Kidney (tissue), 22 donors: ENCODE results near the gene EHD1. TPM values are rescaled to one million over a fixed set of nuclear protein-coding genes. Genes with fewer than 3 reads are reported as not detected.

Experiments
- DNase-seq, 5 donors: peaks; one replicate each; pipeline ENCODE4 v3.0.0-alpha.2; 2013 to 2020
- FAIRE-seq: peaks from 2 replicates; lab custom pipeline; 2012; peaks lifted over from hg19 to GRCh38; lab: Jason Lieb, UNC
- H3K27ac ChIP-seq, 2 donors: one replicate each; pipeline ENCODE4 v1.7.0; 2013; ENCODE audit warnings: low read depth in 2 of 2, low read length in 2 of 2, inconsistent platforms in 1 of 2
- H3K27me3 ChIP-seq: one replicate; pipeline ENCODE4 v1.7.1; 2013; ENCODE audit warnings: low read length, inconsistent platforms; ENCODE audit not compliant: control insufficient read depth, insufficient read depth
- H3K36me3 ChIP-seq, 3 donors: one replicate each; pipeline versions ENCODE4 v1.7.0 to v1.7.1; 2013; ENCODE audit warnings: low read length in 3 of 3, control low read depth in 1 of 3, inconsistent platforms in 1 of 3; ENCODE audit not compliant: insufficient read depth in 3 of 3, control insufficient read depth in 2 of 3
- H3K4me1 ChIP-seq, 3 donors: one replicate each; pipeline versions ENCODE4 v1.7.0 to v1.7.1; 2013; ENCODE audit warnings: low read length in 3 of 3, inconsistent platforms in 1 of 3, low read depth in 1 of 3; ENCODE audit not compliant: control insufficient read depth in 2 of 3, insufficient read depth in 2 of 3
- H3K4me3 ChIP-seq, 3 donors: one replicate each; pipeline versions ENCODE4 v1.7.0 to v1.8.1; 2013; ENCODE audit warnings: low read length in 3 of 3, control low read depth in 1 of 3, inconsistent platforms in 1 of 3
- H3K9ac ChIP-seq, 3 donors: one replicate each; pipeline versions ENCODE4 v1.7.0 to v1.7.1; 2013; ENCODE audit warnings: low read length in 3 of 3, control low read depth in 1 of 3, inconsistent platforms in 1 of 3
- H3K9me3 ChIP-seq, 3 donors: one replicate each; pipeline versions ENCODE4 v1.7.0 to v1.7.1; 2013; ENCODE audit warnings: low read length in 3 of 3, control low read depth in 1 of 3, inconsistent platforms in 1 of 3; ENCODE audit not compliant: control insufficient read depth in 2 of 3, insufficient read depth in 1 of 3
- intact Hi-C: fragments of 100-400 bp; cut with DNase I; formaldehyde crosslinking; loops from one replicate; pipeline ENCODE4 v1.11.1; 2022
- long read RNA-seq, 10 donors: library from polyadenylated mRNA in 1 of 10; unstranded in 1 of 10; transcript quantifications; one replicate each; pipeline ENCODE4 v2.0.0 and lab custom pipeline, GENCODE V29; 2021 to 2026
- polyA plus RNA-seq: library from polyadenylated mRNA; stranded (reverse); fragments of 350-450 nt; fragmentation: Illumina TruSeq; extraction: RNeasy Lipid Tissue Mini Kit (QIAGEN cat#74804); gene quantifications from one replicate; pipeline ENCODE4 v1.2.3, GENCODE V29; 2014; ENCODE audit warnings: low read depth, low replicate concordance; ENCODE audit not compliant: insufficient read depth
- total RNA-seq: library from RNA; stranded (reverse); fragmentation: NEBNext Ultra II Directional; extraction: Animal tissue kit (Norgen Biotek cat#: 25700); gene quantifications from one replicate; pipeline ENCODE4 v1.2.1, GENCODE V29; 2021
- TF ChIP-seq, protein P1 (sequence below): IDR thresholded peaks from 3 replicates; pipeline ENCODE4 v1.5.1; 2012; ENCODE audit warnings: mild to moderate bottlenecking, moderate library complexity, borderline replicate concordance; ENCODE audit not compliant: insufficient read depth; ENCODE audit errors: extremely low read depth
- donor health status: control.
- donor health status: control.
- donor health status: control.
- donor health status: control.
- donor health status: control.
- donor health status: DM: yes; HTN: yes; CAD: no.
- donor health status: Normal renal cell carcinoma (clear cell type).

The EHD1 gene
- 76.1 TPM for total RNA-seq
- 48.9 TPM for polyA plus RNA-seq
- long read RNA-seq, donor 1, full-length matches to known transcripts: 13 of 13 reads
- long read RNA-seq, donor 1, partial matches to known transcripts: 0 of 13 reads
- long read RNA-seq, donor 1, other reads (novel, unspliced or antisense): 0 of 13 reads
- long read RNA-seq, donor 2, full-length matches to known transcripts: 13 of 13 reads
- long read RNA-seq, donor 2, partial matches to known transcripts: 0 of 13 reads
- long read RNA-seq, donor 2, other reads (novel, unspliced or antisense): 0 of 13 reads
- long read RNA-seq, donor 3, full-length matches to known transcripts: 21 of 26 reads
- long read RNA-seq, donor 3, partial matches to known transcripts: 5 of 26 reads
- long read RNA-seq, donor 3, other reads (novel, unspliced or antisense): 0 of 26 reads
- long read RNA-seq, donor 4, full-length matches to known transcripts: 9 of 9 reads
- long read RNA-seq, donor 4, partial matches to known transcripts: 0 of 9 reads
- long read RNA-seq, donor 4, other reads (novel, unspliced or antisense): 0 of 9 reads
- long read RNA-seq, donor 5: 0 reads
- long read RNA-seq, donor 6, full-length matches to known transcripts: 5 of 5 reads
- long read RNA-seq, donor 6, partial matches to known transcripts: 0 of 5 reads
- long read RNA-seq, donor 6, other reads (novel, unspliced or antisense): 0 of 5 reads
- long read RNA-seq, donor 7, full-length matches to known transcripts: 8 of 51 reads
- long read RNA-seq, donor 7, partial matches to known transcripts: 4 of 51 reads
- long read RNA-seq, donor 7, other reads (novel, unspliced or antisense): 39 of 51 reads
- long read RNA-seq, donor 8, full-length matches to known transcripts: 13 of 13 reads
- long read RNA-seq, donor 8, partial matches to known transcripts: 0 of 13 reads
- long read RNA-seq, donor 8, other reads (novel, unspliced or antisense): 0 of 13 reads
- long read RNA-seq, donor 9, full-length matches to known transcripts: 5 of 5 reads
- long read RNA-seq, donor 9, partial matches to known transcripts: 0 of 5 reads
- long read RNA-seq, donor 9, other reads (novel, unspliced or antisense): 0 of 5 reads
- long read RNA-seq, donor 10, full-length matches to known transcripts: 11 of 11 reads
- long read RNA-seq, donor 10, partial matches to known transcripts: 0 of 11 reads
- long read RNA-seq, donor 10, other reads (novel, unspliced or antisense): 0 of 11 reads

DNA sequence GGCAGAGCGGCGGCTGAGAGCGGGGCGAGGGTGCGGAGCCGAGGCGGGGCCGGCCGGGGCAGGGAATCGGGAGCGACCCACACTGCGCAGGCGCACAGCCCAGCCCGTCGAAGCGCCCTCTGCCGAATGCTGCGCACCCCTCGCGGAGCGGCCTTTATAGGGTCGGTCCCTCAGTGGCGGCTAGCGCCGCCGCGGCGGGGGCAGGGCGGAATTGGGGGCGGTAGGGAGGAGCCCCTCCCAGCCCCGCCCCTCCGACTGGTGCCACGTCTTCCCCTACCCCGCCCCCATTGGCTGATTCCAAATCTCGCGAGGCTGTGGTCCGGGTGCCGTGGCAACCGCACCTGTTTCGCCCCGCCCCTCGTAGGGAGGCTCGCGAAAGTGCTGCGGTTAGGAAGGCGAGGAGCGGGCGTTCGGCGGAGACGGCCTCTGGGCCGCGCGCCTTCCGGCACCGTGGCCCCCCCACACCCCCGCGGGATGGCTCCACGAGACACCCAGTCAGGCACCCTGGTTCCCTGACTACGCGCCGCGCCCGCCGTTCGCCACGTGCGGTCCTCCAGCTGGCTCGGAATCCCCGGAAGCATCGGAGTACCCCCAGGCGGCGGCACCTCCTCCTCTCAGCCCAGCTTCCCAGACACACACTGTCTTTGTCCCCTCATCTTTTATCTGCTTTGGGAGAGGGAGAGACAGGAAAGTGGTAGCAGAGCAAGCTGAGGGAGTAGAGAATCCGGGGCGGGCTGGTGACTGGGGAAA lies at the start of gene EHD1:
Gene EHD1 (minus strand): TSS at position 128 of the 750 bp plus-strand sequence. CDS start 157 bp downstream, outside the sequence.
- no peak for FAIRE-seq
- TF ChIP-seq, protein P1, sequence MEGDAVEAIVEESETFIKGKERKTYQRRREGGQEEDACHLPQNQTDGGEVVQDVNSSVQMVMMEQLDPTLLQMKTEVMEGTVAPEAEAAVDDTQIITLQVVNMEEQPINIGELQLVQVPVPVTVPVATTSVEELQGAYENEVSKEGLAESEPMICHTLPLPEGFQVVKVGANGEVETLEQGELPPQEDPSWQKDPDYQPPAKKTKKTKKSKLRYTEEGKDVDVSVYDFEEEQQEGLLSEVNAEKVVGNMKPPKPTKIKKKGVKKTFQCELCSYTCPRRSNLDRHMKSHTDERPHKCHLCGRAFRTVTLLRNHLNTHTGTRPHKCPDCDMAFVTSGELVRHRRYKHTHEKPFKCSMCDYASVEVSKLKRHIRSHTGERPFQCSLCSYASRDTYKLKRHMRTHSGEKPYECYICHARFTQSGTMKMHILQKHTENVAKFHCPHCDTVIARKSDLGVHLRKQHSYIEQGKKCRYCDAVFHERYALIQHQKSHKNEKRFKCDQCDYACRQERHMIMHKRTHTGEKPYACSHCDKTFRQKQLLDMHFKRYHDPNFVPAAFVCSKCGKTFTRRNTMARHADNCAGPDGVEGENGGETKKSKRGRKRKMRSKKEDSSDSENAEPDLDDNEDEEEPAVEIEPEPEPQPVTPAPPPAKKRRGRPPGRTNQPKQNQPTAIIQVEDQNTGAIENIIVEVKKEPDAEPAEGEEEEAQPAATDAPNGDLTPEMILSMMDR: peak; percentile 69
- Histone ChIP-seq H3K4me1 (peaks cover 0 to 48% (median 23%) of the 10 kb centered on the region in 3 donors), H3K27me3 (no peaks in the 10 kb centered on the region), H3K9me3 (no peaks in the 10 kb centered on the region), H3K4me3 (peak within 1 kb of the TSS; percentile 95 to 97 (median 97)), H3K36me3 (no peaks in the 10 kb centered on the region), H3K9ac (peak within 1 kb of the TSS; percentile 86 to 95 (median 95)), H3K27ac (peak within 1 kb of the TSS; percentile 86 to 88)
- intact Hi-C loops: no loop called here
- DNase-seq: peak; percentile 99 to 100 (median 99)

DNA sequence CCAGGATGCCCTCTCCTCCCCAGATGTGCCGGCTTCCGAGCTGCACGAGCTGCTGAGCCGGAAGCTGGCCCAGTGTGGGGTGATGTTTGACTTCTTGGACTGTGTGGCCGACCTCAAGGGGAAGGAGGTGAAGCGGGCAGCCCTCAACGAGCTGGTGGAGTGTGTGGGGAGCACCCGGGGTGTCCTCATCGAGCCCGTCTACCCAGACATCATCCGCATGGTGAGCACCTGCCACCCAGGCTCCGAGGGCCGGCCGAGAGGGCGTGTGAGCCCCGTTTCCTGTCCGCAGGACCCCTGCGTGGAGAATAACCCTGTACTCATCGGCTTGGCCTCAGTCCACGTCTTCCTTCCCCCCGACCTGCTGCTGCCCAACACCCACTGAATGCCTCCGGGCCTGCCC lies 48.3 kb upstream of the EHD1 start:
- intact Hi-C loops: no loop called here
- FAIRE-seq (no peak), DNase-seq (peak in 2 of 5 donors; percentile 41 to 75)
- Histone ChIP-seq H3K27ac (no peak overlapping the region), H3K27me3 (no peaks in the 10 kb centered on the region), H3K4me3 (no peak overlapping the region), H3K36me3 (peaks cover 0 to 27% (median 10%) of the 10 kb centered on the region in 3 donors), H3K9ac (no peak overlapping the region), H3K4me1 (peaks cover 0 to 17% (median 0%) of the 10 kb centered on the region in 3 donors), H3K9me3 (no peaks in the 10 kb centered on the region)
- TF ChIP-seq, protein P1: no peak
